ENCODE measurements around the gene RALBP1.
"Not testable (repeated sequence)": the region's sequence is repeated elsewhere in the genome, so short reads cannot be mapped to it uniquely, and the experiment has no call there.

The RALBP1 gene

DNA sequence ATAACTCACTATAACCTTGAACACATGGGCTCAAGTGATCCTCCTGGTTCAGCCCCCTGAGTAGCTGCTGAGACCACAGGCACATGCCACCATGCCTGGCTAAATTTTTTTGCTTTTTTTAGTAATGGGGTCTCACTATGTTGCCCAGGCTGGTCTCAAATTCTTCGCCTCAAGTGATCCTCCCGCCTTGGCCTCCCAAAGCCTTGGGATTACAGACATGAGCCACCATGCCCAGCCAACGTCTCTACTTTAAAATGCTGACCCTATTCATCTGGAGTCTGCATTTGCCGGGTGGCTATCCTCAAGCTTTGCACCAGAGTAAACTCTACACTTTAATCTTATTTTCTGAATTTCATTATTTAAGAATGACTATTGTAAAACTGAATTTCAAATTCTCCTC lies 37.6 kb upstream of the RALBP1 start:
- no peak for DNase-seq (ENCODE audit: low read depth in 1 of 2, low spot score in 1 of 2)
- TF ChIP-seq JUND (IDR thresholded peaks at IDR 0.05; ENCODE audit: low read depth): no peak
- in situ Hi-C loops (cut with HindIII; ENCODE audit: low pct_unique_long_range_greater_than_20kb, low sequenced_read_pairs): no loop called here

DNA sequence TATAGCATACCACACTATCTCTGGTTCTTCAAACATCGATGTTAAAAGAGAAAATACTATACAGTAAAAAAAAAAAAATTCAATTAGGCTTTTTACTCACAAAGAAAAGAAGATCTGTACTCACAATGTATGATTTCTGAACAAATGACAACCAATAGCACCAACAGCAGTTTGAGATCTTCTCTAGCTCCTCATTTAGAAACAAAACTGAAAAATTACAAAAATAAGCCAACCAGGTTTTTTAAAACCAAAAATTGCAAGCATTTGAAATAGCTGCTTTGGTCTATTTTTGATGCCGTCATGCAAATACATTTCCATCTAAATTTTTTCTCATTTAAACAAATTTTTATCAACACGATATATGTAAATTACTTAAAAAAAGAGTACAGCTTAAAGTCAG lies 34.3 kb upstream of the RALBP1 start:
- no peak for TF ChIP-seq JUND (IDR thresholded peaks at IDR 0.05; ENCODE audit: low read depth)
- in situ Hi-C loops (cut with HindIII; ENCODE audit: low pct_unique_long_range_greater_than_20kb, low sequenced_read_pairs): no loop called here
- DNase-seq (ENCODE audit: low read depth in 1 of 2, low spot score in 1 of 2): no peak

DNA sequence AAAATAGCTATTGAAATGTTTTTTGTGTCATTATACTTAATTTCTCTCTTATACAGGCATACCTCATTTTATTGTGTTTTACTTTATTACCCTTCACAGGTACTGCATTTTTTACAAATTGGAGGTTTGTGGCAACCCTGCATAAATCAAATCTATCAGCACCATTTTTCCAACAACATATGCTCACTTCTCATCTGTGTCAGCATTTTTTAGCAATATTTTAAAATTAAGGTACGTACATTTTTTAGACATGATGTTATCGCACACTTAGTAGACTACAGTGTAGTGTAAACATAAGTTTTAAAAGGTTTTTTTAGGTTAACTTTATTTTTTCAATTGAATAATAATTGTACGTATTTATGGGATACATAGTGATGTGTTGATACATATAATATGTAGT lies 30.8 kb upstream of the RALBP1 start:
- DNase-seq (ENCODE audit: low read depth in 1 of 2, low spot score in 1 of 2): no peak
- in situ Hi-C loops (cut with HindIII; ENCODE audit: low pct_unique_long_range_greater_than_20kb, low sequenced_read_pairs): no loop called here
- TF ChIP-seq JUND (IDR thresholded peaks at IDR 0.05; ENCODE audit: low read depth): no peak

GRCh38 chr18:9446839-9447238 lies 28.5 kb upstream of the RALBP1 start:
- no peak for TF ChIP-seq JUND (IDR thresholded peaks at IDR 0.05; ENCODE audit: low read depth)
- in situ Hi-C loops (cut with HindIII; ENCODE audit: low pct_unique_long_range_greater_than_20kb, low sequenced_read_pairs): no loop called here
- DNase-seq (ENCODE audit: low read depth in 1 of 2, low spot score in 1 of 2): no peak

DNA sequence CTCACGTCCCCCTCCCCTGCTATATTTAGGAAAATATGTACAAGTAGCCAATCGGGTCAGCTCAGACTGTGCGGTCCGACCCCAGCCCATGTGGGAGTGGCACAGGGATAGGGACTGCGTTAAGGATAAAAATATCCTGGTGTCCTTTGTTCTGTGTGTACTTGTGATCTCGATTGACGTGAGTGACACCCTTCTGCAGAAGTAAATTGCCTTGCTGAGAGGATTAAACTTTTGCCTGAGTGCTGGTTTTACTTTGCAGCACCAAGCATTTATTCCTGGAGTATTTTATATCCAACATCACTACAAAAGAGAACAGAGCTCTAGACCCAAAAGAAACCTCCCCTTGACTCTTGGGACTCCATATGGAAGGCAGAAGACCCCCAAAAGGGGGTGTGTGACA lies 28.0 kb upstream of the RALBP1 start:
- no peak for TF ChIP-seq JUND (IDR thresholded peaks at IDR 0.05; ENCODE audit: low read depth)
- in situ Hi-C loops (cut with HindIII; ENCODE audit: low pct_unique_long_range_greater_than_20kb, low sequenced_read_pairs): no loop called here
- no peak for DNase-seq (ENCODE audit: low read depth in 1 of 2, low spot score in 1 of 2)

DNA sequence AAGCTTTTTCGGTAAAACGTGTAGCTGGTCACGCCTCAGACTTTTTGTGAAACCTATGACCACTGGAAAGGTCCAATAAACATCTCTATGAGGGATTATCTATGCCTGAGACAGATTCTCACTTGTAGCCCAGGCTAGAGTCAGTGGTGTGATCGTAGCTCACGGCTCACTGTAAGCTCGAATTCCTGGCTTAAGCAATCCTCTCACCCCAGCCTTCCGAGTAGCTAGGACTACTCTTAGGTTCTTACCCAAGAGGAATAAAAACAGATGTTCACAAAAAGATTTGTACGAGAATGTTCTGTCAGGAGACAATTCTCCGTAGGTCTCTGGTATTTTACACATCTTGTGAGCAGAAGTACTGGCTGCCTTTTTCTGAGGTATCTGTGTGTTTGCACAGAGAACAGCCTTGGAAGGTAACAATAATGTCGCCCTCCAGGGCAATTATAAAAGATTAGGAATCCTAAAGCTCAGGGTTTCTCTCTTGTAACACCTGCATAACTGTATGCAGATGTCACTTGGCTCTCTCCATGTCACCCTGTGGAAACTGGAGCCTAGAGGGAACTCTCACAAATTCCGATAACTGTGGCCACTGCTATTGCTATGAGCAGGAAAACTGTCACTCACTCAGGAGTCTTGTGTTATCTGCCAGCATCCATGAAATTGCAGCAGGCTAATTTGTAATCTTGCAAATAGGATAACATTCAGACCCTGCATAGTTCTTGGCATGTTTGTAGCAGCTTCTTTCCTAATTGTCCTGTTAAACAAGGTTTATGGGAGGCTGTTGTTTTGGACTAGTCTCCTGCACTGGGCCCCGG lies 25.5 kb upstream of the RALBP1 start:
- no peak for TF ChIP-seq JUND (IDR thresholded peaks at IDR 0.05; ENCODE audit: low read depth)
- DNase-seq (ENCODE audit: low read depth in 1 of 2, low spot score in 1 of 2): no peak
- in situ Hi-C loops (cut with HindIII; ENCODE audit: low pct_unique_long_range_greater_than_20kb, low sequenced_read_pairs): no loop called here

- DNase-seq (ENCODE audit: low read depth in 1 of 2, low spot score in 1 of 2); in situ Hi-C loops (cut with HindIII; ENCODE audit: low pct_unique_long_range_greater_than_20kb, low sequenced_read_pairs): not testable (repeated sequence)
Observed at GRCh38 chr18:9450920-9451319, 24.4 kb upstream of the RALBP1 start.

DNA sequence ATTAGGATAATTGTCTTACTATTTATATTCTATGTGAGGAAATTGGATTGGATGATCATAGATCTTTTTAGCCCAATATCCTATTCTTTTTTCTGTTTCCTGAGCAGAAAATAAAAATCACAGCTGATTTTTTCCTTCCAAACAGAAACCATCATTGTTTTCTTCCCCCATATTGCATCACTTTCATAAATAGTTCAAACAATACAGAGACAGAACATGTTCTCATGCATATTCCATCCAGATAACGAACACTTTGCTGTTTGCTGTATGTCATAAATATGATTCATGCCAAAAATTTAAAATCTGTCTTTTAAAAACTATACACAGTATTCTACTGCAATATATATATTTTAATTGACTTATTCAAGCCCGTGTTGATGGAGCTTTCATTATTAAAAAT lies 22.0 kb upstream of the RALBP1 start:
- in situ Hi-C loops (cut with HindIII; ENCODE audit: low pct_unique_long_range_greater_than_20kb, low sequenced_read_pairs): no loop called here
- no peak for TF ChIP-seq JUND (IDR thresholded peaks at IDR 0.05; ENCODE audit: low read depth)
- no peak for DNase-seq (ENCODE audit: low read depth in 1 of 2, low spot score in 1 of 2)

GRCh38 chr18:9454061-9454703 lies 21.1 kb upstream of the RALBP1 start:
- in situ Hi-C loops (cut with HindIII; ENCODE audit: low pct_unique_long_range_greater_than_20kb, low sequenced_read_pairs): no loop called here

GRCh38 chr18:9455718-9456511 lies 19.4 kb upstream of the RALBP1 start:
- in situ Hi-C loops (cut with HindIII; ENCODE audit: low pct_unique_long_range_greater_than_20kb, low sequenced_read_pairs): no loop called here
- no peak for DNase-seq (ENCODE audit: low read depth in 1 of 2, low spot score in 1 of 2)
- TF ChIP-seq JUND (IDR thresholded peaks at IDR 0.05; ENCODE audit: low read depth): no peak

More at GRCh38 chr18:9454061-9454703, 21.1 kb upstream of the RALBP1 start:
- no peak for DNase-seq (ENCODE audit: low read depth in 1 of 2, low spot score in 1 of 2)
- TF ChIP-seq JUND (IDR thresholded peaks at IDR 0.05; ENCODE audit: low read depth): no peak

DNA sequence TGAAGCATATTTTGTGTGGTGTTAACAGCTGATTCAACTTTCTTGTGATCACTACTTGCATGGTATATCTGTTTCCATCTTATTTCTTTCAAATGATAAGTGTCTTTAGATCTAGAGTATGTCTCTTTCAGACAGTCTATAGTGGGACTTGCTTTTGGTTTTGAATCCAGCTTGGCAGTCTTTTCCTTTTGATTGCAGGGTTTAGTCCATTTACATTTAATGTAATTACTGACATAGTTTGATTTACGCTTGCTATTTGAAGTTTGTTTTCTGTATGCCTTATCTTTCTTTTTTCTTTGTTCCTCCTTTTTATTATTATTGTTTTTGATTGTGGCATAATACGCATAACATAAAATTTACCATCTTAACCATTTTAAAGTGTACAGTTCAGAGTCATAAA lies 9.2 kb upstream of the RALBP1 start:
- TF ChIP-seq JUND (IDR thresholded peaks at IDR 0.05; ENCODE audit: low read depth): no peak

GRCh38 chr18:9466846-9467245 lies 8.5 kb upstream of the RALBP1 start:
- in situ Hi-C loops (cut with HindIII; ENCODE audit: low pct_unique_long_range_greater_than_20kb, low sequenced_read_pairs): no loop called here
- no peak for TF ChIP-seq JUND (IDR thresholded peaks at IDR 0.05; ENCODE audit: low read depth)

More for the DNA sequence above, 9.2 kb upstream of the RALBP1 start:
- in situ Hi-C loops (cut with HindIII; ENCODE audit: low pct_unique_long_range_greater_than_20kb, low sequenced_read_pairs): no loop called here
- DNase-seq (ENCODE audit: low read depth in 1 of 2, low spot score in 1 of 2): no peak

GRCh38 chr18:9468998-9469397 lies 6.3 kb upstream of the RALBP1 start:
- DNase-seq (ENCODE audit: low read depth in 1 of 2, low spot score in 1 of 2): no peak
- in situ Hi-C loops (cut with HindIII; ENCODE audit: low pct_unique_long_range_greater_than_20kb, low sequenced_read_pairs): no loop called here
- no peak for TF ChIP-seq JUND (IDR thresholded peaks at IDR 0.05; ENCODE audit: low read depth)

More at GRCh38 chr18:9466846-9467245, 8.5 kb upstream of the RALBP1 start:
- DNase-seq (ENCODE audit: low read depth in 1 of 2, low spot score in 1 of 2): no peak
